Neural cell (in vitro differentiated cells): ENCODE measurements around the gene RASD1.

Source experiments
- EP300 ChIP-seq: fragments of 450-650 bp; conservative IDR thresholded peaks from 2 replicates; pipeline ENCODE4 v1.6.1; 2014; ENCODE audit warnings: antibody characterized with exemption, mild to moderate bottlenecking, moderate library complexity; ENCODE audit not compliant: poor library complexity, severe bottlenecking
- EZH2 ChIP-seq: fragments of 200-600, 300-800 bp; shearing (Covaris generic), sonication (generic); IDR thresholded peaks from 2 replicates; pipeline ENCODE4 v1.6.1; 2014; ENCODE audit warnings: antibody characterized with exemption, low read length, borderline replicate concordance, mild to moderate bottlenecking; ENCODE audit not compliant: insufficient read depth, poor library complexity, severe bottlenecking
- MXI1 ChIP-seq: fragments of 450-650 bp; conservative IDR thresholded peaks from 2 replicates; pipeline ENCODE4 v1.6.1; 2014; ENCODE audit warnings: antibody characterized with exemption, mild to moderate bottlenecking; ENCODE audit not compliant: poor library complexity, severe bottlenecking
- POLR2AphosphoS5 ChIP-seq: IDR thresholded peaks from 2 replicates; pipeline ENCODE4 v1.6.1; 2012
- RAD21 ChIP-seq: fragments of 450-650 bp; conservative IDR thresholded peaks from 2 replicates; pipeline ENCODE4 v1.6.1; 2014; ENCODE audit warnings: antibody characterized with exemption, mild to moderate bottlenecking, moderate library complexity
- SMC3 ChIP-seq: fragments of 450-650 bp; conservative IDR thresholded peaks from 2 replicates; pipeline ENCODE4 v1.6.1; 2014; ENCODE audit warnings: antibody characterized with exemption, mild to moderate bottlenecking, moderate library complexity; ENCODE audit not compliant: poor library complexity
- TAF1 ChIP-seq: IDR thresholded peaks from 2 replicates; pipeline ENCODE4 v1.6.1; 2012; ENCODE audit warnings: low read depth
- TF ChIP-seq, protein P1 (sequence below): fragments of 450-650 bp; IDR thresholded peaks from 2 replicates; pipeline ENCODE4 v1.5.1; 2014; ENCODE audit warnings: antibody characterized with exemption, mild to moderate bottlenecking, moderate library complexity; ENCODE audit not compliant: poor library complexity, severe bottlenecking
- TF ChIP-seq, protein P2 (sequence below): IDR thresholded peaks from 2 replicates; pipeline ENCODE4 v1.6.1; 2012; ENCODE audit warnings: borderline replicate concordance

DNA sequence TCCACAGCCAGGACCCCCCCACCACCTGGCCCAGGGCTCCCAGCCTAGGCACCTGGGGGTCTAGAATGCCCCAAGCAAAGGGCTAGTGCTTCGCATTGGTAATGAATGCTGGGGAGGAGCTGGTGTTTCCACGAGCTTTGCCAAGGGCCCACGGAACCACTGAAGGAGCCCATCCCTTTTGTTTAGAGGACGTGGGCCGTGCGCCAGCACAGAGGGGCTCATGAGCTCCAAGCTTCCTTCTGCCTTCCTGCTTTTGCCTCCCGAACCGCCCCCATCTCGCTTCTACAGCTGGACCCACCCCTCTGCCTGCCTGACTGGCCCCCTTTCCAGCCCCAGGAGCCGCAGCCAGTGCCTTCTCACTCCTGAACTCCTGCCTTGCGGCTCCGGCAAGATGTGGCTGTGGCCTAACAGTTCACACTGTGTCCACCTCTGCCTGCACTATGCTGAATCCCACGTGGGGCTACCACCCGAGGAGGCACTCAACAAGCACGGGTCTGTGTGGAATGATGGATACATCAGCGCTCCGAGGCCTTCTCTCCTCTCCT lies 31.8 kb upstream of the RASD1 start:
- TF ChIP-seq, protein P1, sequence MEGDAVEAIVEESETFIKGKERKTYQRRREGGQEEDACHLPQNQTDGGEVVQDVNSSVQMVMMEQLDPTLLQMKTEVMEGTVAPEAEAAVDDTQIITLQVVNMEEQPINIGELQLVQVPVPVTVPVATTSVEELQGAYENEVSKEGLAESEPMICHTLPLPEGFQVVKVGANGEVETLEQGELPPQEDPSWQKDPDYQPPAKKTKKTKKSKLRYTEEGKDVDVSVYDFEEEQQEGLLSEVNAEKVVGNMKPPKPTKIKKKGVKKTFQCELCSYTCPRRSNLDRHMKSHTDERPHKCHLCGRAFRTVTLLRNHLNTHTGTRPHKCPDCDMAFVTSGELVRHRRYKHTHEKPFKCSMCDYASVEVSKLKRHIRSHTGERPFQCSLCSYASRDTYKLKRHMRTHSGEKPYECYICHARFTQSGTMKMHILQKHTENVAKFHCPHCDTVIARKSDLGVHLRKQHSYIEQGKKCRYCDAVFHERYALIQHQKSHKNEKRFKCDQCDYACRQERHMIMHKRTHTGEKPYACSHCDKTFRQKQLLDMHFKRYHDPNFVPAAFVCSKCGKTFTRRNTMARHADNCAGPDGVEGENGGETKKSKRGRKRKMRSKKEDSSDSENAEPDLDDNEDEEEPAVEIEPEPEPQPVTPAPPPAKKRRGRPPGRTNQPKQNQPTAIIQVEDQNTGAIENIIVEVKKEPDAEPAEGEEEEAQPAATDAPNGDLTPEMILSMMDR, result no peak
- TF ChIP-seq POLR2AphosphoS5, result no peak
- TF ChIP-seq EP300, result no peak
- no peak for TF ChIP-seq EZH2
- TF ChIP-seq RAD21, result no peak
- TF ChIP-seq MXI1, result no peak
- TF ChIP-seq, protein P2, sequence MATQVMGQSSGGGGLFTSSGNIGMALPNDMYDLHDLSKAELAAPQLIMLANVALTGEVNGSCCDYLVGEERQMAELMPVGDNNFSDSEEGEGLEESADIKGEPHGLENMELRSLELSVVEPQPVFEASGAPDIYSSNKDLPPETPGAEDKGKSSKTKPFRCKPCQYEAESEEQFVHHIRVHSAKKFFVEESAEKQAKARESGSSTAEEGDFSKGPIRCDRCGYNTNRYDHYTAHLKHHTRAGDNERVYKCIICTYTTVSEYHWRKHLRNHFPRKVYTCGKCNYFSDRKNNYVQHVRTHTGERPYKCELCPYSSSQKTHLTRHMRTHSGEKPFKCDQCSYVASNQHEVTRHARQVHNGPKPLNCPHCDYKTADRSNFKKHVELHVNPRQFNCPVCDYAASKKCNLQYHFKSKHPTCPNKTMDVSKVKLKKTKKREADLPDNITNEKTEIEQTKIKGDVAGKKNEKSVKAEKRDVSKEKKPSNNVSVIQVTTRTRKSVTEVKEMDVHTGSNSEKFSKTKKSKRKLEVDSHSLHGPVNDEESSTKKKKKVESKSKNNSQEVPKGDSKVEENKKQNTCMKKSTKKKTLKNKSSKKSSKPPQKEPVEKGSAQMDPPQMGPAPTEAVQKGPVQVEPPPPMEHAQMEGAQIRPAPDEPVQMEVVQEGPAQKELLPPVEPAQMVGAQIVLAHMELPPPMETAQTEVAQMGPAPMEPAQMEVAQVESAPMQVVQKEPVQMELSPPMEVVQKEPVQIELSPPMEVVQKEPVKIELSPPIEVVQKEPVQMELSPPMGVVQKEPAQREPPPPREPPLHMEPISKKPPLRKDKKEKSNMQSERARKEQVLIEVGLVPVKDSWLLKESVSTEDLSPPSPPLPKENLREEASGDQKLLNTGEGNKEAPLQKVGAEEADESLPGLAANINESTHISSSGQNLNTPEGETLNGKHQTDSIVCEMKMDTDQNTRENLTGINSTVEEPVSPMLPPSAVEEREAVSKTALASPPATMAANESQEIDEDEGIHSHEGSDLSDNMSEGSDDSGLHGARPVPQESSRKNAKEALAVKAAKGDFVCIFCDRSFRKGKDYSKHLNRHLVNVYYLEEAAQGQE, result no peak
- no peak for TF ChIP-seq SMC3
- no peak for TF ChIP-seq TAF1
